ENCODE data around the gene SUN2.

SUN2 gene

GRCh38 chr22:38756711-38757463 lies 1.1 kb upstream of the SUN2 start:
- no peak for TF ChIP-seq CTCF (IDR thresholded peaks at IDR 0.05)

GRCh38 chr22:38755155-38755910 lies 465 bp downstream of the SUN2 start:
- no peak for TF ChIP-seq CTCF (IDR thresholded peaks at IDR 0.05)

GRCh38 chr22:38754751-38755154 lies 1.0 kb downstream of the SUN2 start:
- no peak for TF ChIP-seq CTCF (IDR thresholded peaks at IDR 0.05)

- no peak for TF ChIP-seq CTCF (IDR thresholded peaks at IDR 0.05)
Measured at GRCh38 chr22:38753948-38754750, 1.6 kb downstream of the SUN2 start.

GRCh38 chr22:38751422-38752346 lies 4.1 kb downstream of the SUN2 start:
- no peak for TF ChIP-seq CTCF (IDR thresholded peaks at IDR 0.05)

- no peak for TF ChIP-seq CTCF (IDR thresholded peaks at IDR 0.05)
Measured at GRCh38 chr22:38751066-38751421, 4.8 kb downstream of the SUN2 start.

GRCh38 chr22:38750638-38751037 lies 5.2 kb downstream of the SUN2 start:
- TF ChIP-seq CTCF (IDR thresholded peaks at IDR 0.05) = no peak
